Stimulated activated CD4-positive, alpha-beta T cell treated with anti-CD3 and anti-CD28 coated beads, Interleukin-2, amount 100 ng/mL, for 24 hours (primary cell): Measurements from ENCODE around the gene FCHSD2.

Experiments used
- DNase-seq, 2 donors: peaks; one replicate each; pipeline ENCODE4 v3.0.0-alpha.2; 2020

FCHSD2 gene

DNA sequence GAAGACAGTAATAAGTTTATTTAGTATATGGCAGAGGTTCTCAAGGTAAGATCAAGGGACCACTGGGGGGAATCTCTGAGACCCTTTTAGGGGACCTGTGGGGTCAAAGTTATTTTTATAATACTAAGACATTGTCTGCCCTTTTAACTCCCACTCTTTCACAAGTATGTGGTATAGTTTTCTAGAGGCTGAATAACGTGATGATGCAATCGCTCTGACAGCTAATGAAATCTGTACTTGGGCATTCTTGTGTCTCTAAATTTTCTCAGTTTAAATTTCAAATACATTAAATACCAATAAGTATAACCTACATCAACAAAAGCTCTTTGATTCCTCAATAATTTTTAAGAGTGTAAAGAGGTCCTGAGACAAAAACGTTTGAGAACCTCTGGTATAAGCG is 180.0 kb downstream of the FCHSD2 start:
- DNase-seq, result no peak

DNA sequence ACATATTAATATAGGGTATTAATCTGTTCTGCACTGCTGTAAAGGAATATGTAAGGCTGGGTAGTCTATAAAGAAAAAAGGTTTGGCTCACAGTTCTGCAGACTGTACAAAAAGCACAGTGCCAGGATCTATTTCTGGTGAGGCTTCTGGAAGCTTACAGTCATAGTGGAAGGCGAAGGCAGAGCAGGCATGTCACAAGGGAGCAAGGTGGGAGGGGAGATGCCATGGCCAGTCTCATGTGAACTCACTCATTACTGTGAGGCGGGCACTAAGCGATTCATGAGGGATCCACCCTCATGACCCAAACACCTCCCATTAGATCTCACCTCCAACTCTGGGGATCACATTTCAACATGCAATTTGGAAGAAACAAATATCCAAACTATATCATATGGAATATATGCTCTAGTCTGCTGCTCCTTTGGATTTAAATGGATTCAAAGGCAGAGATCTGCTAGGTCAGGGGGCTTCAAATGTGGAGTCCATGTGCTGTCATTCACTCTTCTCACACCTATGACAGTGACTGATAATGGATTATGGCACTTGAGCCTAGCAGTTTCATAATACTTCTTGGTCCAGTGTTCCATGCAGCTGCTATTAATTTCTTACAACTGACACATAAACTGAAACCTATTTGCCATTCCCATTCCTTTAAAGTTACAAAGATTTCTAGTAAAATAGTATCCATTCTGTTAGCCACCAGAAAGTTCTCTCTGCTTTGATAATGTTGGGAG is 182.0 kb downstream of the FCHSD2 start:
- DNase-seq, result no peak

DNA sequence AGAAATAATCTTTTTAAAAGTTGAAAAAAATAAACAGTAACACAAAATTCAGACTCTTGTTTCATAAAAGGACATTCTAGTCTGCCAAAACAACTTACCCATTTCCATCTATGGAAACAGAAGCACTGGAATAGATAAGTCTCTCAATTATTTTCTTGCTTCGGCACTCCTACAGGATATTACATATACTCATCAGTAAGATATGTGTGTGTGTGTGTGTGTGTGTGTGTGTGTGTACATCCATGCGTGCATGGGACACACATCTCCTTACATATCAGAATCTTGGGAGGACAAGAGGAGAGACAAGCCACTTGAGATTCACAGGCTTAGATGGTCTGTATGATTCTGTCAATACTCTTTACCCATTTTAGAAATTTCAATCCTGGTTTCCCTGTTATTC is 183.3 kb downstream of the FCHSD2 start:
- DNase-seq, result no peak

DNA sequence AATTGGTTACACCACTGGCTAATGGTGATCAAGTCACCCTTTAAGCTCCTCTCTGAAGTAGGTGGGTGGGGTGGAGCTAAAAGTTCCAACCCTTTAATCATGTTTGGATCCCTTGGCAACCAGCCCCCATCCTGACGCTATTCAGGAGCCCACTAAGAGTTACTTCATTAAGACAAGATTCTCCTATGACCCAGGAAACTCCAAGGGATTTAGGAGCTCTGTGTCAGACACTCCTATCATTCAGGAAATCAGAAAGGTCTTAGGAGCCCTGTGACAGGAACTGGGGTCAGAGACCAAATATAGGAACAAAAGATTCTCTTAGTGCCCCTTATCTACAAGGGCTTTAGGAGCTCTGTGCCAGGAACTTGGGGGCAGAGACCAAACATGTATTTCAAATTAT is 186.7 kb downstream of the FCHSD2 start:
- DNase-seq, result no peak

DNA sequence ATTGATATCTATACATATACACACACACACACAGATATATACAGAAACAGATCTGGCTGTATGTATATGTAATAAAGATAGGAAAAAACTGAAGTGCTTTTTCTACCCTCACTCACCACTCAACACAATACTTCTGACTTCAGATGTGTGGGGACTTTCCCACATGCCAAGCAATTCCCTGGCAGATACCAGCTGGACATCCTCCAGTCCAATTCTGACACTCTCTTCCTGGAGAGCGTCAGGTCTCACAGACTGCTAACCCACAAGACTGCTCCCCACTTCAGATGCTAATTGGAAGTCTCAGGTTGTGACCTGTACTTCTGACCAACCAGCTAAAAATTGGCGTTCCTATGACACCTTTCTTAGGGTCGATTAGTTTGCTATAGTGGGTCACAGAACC is 187.3 kb downstream of the FCHSD2 start:
- DNase-seq, result no peak

DNA sequence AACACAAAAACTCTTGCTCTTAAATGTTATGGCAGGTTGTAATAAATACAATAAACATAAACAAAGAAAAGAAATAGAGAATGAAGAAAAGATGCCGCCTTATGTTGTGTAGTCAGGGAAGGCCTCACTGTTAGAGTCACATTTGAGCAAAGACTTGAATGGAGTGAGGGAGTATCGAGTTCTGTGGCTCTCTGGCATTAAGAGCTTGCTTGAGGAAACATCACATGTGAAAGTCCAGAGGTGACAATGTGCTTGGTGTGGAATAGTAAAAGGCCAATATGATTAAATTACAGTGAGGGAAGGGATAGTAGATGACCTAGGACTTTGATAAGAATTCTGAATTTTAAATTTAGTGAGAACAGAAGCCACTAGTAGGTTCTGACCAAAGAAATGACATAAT is 188.5 kb downstream of the FCHSD2 start:
- DNase-seq, result no peak

DNA sequence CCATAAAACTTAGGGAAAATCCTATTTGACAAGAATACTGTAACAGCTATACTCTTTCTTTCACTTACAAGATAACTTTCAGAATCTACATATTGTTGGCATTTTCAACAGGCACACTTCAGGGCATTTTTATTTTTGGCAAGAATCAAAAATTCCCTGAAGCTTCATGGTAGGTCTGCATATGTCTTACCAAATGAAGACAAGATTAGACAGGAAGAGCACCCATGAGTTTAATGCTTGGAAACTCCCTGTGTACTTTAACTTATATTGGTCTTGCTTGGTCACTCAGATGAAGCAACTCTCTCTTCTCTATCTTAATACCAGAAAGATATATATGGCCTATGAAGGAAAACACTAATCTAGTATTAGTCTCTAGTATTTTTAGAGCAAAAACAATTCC is 190.2 kb downstream of the FCHSD2 start:
- DNase-seq, result no peak

DNA sequence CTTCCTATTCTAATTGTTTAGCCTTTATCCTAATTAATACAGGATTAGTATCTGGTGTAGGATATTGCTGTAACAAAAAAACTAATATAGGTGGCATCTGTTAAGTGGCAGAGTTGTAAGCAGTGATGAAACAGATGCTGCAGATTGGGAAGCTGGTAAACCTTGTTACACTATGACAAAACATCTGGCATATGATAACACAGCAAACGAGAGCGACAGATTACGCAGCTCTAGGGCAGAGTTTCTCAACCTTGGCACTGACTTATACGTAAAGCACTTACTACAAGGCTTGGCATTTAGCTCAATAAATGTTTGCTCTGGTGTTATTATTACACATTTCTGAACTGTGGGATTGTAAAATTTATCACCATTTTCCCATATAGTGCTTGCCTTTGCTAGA is 190.9 kb downstream of the FCHSD2 start:
- DNase-seq, result no peak

DNA sequence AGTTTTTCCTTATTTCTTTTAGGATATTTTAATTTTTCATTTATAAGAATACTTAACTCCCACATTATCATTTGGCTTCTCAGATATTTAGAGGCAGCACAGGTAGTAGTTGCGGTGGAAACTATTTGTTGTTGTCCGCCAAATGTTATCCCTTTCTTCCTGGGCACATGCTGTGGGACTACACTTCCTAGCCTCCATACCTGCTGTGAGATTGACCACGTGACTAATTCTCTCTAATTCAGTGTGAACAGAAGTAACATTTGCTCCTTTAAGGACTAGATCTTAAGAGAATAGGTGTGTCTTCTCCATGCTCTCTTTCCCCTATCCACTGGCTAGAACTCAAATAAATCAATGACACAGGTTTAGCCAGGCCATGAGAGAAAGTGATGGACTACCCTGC is 191.4 kb downstream of the FCHSD2 start:
- no peak for DNase-seq

DNA sequence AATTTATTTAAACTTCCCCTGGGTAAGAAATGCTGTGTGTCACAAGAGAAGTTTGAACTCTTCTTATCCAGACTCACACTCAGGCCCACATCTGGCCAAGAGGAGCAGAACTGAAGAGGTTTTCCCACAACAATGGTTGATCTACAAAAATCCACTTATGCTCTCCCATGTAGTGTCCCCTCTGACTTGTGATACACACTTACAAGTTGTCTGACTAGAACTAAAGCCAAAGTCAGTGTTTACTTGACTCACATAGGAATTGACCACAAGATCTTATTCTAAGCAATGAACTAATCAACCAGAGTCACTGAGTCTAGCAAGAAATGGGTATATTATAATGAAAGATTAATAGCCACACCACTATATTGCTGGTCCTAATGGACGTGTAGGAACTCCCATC is 194.9 kb downstream of the FCHSD2 start:
- no peak for DNase-seq

DNA sequence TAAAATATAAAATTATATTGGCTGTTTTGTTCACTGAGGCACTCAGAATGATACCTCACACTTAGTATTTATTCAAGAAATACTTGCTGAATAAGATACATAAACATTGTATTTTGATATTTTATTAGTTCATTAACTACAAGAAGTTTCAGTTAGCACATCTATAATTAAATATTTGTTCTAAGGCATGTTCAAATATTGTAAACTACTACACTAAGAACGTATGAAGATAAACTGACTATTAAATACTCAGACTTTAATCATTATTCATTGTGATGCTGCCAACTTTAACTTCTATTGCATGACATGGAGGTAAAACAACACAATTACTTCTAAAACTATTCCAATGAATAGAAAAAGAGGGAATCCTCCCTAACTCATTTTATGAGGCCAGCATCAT is 198.5 kb downstream of the FCHSD2 start:
- no peak for DNase-seq

DNA sequence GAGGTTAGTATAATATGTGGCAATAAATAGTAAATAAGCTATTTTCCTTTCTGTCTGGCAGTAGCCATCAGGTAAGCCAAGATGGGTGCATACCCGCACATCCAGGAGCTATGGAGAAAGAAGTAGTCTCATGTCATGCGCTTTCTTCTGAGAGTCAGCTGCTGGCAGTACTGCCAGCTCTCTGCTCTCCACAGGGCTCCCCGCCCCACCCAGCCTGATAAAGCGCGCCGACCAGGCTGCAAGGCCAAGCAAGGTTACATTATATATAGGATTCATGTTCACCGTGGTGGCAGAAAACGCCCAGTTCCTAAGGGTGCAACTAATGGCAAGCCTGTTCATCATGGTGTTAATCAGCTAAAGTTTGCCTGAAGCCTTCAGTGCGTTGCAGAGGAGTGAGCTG is 201.7 kb downstream of the FCHSD2 start:
- no peak for DNase-seq

DNA sequence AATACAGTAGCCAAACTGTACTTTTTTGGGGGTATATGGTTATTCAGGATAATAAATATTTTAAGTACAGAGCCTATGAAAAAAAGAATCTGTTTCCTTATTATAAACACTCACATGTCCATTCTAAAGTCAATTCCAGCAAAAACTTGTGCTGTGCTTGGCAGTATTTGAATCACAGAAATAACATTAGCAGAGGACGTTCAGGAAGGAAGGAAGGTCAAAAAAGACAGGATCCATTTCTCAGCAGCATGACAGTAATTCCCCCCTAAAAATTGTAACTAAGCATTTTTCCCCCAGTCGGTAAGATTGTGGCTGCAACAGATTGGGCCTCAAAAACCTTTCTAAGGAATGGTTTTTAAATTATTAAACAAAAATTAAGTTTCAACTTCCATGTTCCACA is 203.1 kb downstream of the FCHSD2 start:
- no peak for DNase-seq

DNA sequence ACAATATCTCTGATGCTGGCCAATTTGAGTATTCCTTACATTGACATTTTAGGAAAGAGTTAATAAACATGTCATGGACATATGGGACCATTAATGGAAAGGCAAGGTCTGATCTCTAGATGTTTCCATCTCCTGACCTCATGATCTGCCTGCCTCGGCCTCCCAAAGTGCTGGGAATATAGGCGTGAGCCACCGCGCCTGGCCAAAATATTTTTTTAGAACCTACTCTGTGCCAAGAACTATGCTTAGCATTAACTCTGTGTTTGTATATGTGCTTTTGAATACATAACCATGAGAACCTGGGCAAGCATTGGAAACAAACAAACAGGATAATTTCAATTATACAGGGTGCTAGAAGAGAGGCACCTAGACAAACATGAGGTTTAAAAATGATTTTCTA is 204.7 kb downstream of the FCHSD2 start:
- DNase-seq, result no peak

DNA sequence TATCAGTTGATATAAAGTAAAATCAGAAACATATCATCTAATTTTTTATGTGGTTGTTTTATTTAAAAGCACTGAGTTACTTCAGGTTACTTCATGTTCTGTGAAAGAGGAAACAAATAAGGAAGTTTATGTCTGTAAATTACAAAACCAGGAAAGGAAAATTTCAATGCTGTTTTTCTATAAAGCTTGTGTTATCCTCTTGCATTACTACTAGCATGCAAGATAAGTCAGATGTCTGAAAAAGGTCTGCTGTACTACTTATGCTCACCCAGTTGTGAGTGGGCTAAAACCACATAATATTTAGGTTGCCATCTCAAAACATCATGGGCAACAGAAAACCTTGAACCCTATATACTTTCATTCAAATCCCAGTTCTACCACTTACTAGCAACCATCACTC is 206.4 kb downstream of the FCHSD2 start:
- no peak for DNase-seq

DNA sequence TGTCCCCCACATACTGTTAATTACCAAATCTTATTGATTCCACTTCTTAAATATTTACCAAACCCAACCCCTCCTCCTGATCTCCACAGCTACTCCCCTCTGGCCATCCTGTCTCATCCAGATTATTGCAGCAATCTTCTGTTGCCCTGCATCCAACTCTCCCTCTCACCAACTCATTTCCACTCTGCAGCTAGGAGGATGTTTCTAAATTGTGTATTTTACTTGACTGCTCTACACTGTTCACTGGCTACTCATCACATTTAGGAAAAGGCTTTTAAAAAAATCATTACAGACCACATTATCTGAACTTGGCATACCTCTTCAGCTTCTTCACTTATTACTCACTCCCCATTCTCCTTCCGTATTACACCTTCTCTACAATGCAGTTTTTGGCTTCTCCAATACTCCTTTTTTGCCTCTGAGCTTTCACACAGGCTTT is 210.0 kb downstream of the FCHSD2 start:
- no peak for DNase-seq

DNA sequence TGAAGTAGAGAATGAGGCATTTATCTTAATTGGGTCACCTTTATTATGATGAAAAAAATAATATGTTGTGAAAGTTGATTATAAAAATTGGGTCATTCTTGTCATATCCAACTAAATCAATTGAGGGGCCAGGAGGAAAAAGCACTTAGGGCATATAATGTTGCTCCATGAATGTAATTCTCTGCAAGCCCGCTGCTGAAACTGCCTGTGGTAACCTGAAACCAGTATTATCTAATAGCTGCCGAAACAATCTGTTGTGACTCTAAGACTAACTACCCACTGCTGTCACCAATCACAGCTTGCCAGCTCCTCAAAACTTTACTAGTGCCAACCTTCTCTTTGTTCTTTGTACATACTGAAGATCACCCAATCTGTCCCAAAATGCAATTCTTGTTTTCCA is 212.1 kb downstream of the FCHSD2 start:
- no peak for DNase-seq

DNA sequence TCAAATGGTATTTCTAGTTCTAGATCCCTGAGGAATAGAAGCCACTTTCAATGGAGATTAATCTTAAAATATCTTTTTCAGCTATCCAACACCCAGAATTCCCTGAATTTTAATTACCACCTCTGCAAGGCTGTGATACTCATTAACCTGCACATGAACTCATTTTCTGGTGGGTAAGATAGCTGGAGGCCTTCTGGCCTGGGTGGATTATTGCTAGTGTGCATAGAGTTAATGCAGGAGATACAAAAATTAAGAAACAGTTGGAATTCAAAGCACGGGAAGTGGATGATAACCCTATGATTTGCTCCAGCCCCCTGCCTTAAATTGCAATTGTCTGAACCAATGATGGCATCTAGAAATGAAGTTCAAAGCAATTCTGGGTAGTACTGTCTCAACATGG is 212.9 kb downstream of the FCHSD2 start:
- DNase-seq, result no peak

DNA sequence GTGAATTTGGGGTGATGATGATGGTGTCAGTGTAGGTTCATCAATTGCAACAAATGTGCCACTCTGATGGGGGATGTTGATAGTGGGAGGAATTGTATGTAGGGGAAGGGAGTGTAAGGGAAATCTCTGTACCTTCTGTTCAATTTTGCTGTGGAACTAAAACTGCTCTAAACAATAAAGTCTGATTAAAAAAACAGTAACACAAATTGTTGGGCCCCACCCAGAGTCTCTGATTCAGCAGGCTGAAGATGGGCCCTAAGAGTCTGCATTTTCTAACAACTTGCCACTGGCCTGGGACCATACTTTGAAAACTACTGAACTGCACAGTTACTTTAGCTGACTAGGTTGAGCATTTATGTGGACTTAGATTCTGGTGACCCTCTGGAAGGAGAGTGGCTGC is 214.7 kb downstream of the FCHSD2 start:
- DNase-seq, result no peak

DNA sequence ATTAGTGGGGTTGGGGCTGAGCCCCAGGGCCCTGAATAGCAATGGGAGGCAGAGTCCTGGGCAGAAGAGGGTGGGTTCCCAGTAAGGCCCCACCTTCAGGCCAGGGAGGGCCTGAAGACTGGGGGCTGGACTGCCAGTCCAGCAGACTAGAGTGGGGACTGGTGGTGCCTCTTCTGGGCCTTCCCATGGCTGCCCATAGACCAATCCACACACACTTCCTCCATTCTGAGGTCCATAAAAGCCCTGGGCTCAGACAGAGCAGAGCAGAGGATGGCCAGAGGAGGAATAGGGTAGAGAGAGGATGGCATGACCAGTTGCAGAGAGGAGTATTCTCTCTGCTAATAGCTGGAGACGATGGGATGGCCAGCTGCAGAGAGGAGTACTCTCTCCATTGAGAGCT is 216.0 kb downstream of the FCHSD2 start:
- DNase-seq, result no peak

DNA sequence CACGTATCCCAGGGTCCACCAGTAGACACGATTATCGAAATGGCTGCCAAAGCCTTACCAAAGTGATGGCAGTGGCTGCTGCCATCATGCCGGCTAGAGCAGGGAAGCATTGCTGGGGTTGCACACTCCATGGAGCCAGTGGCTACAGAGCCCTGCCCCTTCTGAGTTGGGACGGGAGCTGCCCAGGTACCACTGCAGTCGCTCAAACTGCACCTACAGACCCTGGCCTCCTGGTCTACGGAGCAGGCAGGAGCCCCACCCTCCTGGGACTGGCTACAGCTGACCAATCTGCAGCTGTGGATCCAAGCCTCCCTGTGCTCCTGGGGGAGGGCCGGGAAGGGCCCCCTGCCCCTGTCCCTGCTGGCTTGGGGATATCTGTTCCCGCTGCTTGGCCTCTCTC is 216.5 kb downstream of the FCHSD2 start:
- no peak for DNase-seq

DNA sequence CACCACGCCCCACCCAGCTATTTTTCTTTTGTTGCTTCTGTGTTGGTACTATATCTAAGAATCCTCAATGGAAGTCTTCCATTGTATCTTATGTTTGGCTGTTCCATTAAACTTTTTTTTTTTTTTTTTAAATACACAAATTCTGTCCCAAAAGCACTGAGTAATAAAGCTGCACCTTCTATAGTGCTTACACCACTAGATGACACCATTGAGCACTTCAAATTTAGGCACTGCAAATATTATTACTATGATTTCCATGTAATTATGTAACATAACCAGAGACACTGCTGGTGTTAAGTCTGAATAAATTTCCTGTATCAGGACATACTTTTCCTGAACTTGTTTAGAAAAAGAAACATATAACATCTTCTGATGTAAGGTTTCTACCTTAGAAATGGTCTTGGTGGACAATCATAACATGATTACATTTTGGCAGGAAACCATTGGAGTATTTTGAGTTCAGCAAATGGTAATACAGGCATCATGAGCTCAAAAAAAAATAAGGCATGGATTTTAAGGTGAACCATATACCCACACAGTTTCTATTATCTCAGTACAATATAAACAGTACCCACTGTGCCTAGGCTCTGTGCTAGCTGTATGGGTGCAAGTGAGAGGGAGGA is 217.4 kb downstream of the FCHSD2 start:
- DNase-seq, result no peak

DNA sequence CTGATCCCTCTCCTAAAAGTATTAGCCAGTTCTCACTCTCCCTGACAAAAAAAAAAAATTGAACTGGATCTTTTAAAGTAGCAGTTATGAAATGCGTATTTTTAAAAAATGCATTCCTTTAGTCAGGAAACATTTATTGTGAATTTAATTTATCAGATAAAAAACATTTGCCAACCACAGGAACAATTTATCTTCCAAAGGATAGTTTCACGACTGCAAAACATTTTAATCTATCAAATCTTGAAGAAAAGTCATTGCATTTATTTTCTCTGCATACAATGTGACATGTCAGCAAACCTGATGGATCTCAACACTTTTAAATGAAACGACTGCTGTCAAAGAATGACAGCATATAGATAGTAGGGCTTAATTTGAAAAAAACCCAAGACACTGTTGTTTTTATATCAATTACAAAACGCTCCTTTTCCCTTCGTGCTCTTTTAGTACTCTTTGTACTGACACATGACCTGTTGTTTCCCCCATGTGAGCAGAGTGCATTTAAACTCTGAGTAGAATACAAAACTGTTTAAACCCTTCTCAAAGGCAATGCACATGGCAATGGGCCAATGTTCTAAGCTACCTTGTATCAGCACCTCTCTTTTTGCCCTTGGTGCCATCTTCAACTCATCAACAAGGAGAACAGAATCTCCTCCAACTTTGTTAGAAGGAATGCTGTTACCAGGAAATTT is 220.9 kb downstream of the FCHSD2 start:
- DNase-seq, result no peak

DNA sequence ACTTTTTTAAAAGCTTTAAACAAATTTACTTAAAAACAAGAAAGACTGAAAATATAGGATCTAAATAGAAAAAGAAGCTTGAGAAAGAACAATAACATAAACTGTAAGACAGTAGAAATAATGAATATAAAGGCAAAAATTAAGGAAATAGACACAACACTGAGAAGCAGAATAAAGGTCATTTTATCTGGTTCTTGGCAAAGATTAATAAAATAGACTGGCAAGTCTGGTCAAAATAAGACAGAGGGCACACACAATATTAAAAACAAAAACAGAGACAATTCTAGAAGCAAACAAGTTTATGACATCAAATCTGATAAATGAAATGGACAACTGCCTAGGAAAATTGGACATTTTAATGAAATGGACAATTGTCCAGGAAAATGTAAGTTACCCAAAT is 222.1 kb downstream of the FCHSD2 start:
- no peak for DNase-seq

DNA sequence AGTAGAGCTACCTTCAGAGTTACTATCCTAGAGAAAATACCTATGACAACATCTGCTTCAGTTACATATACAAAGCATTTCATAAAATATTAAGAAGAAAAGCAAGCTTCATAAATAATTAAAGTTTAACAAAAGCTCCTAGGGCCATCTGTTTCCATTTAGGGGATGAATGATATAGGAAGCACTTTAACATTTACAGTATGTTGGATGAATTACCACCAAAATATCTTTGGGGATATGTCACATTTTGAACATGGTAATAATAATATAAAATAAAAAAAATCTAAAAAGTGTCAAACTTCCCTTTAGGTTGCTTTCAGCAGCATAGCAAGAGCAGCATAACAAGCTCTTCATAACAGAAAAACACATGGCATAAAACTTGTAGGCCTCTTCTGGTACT is 223.3 kb downstream of the FCHSD2 start:
- DNase-seq, result no peak
